ENCODE data around the gene GPR15LG. TPM values are rescaled to one million over a fixed set of nuclear protein-coding genes. Genes with fewer than 3 reads are reported as not detected.
"Not testable (repeated sequence)": the region's sequence is repeated elsewhere in the genome, so short reads cannot be mapped to it uniquely, and the experiment has no call there.

GPR15LG gene
- total and polyA plus RNA-seq, 7 experiments from 2014 or later: not detected

DNA sequence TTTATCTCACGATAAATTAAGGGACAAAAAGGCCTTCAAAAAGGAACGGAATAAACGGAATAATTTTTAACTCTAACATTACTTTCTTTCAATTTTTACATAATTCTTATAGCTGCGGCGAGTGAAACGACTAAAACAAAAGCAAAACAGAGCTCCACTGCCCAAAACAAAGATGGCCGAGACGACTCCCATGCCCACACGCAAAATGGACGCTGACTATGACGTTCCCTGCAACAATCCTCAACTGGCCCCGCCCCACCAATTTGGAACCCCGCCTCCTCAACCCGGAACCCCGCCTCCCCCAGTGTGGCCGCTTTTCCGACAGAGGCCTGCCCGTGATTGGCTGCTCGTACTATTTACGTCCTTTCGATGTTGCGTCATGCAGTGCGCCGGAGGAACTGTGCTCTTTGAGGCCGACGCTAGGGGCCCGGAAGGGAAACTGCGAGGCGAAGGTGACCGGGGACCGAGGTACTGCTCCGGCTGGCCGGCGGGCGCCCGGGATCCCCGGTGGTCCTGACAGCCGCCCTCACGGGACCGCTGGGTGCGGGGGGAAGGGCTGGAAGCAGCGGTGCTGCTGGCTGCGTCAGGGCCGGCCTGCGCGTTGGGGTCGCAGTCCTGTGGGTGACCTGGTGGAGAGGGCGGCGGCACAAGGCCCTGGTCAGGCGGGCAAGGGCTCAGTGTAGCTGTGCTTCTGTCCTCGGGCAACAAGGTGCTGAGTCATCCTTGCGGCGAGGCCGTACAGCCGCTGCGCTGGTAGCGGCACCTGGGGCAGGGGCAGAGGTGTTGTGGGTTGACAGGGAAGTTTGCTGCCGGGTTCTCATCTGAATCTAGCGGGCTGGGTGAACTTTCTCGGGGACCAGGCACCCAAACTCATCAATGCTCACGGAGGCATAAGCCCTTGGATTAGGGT lies 34.2 kb upstream of the GPR15LG start, which contains the start of gene GHITM:
Gene GHITM (plus strand): TSS at position 384 of the 910 bp plus-strand sequence. CDS start 1,992 bp downstream, outside the sequence.
- intact Hi-C loops (cut with micrococcal nuclease): loop anchor here (1.0 to 5.0 kb wide), 7 partner anchors 9 to 1473 kb away; partner anchors contain the start of gene CCSER2 (in 1 of the 2)
- H3K27ac ChIP-seq (ENCODE audit: low read depth, low read length): peak within 1 kb of the TSS; percentile 98
- ChIA-PET CTCF (interaction anchor here (1.2 kb wide), 2 partner anchors 9 to 35 kb away, joined by 3 to 4 read pairs; no protein-coding TSS in a partner anchor), POLR2A (interaction anchor here (0.7 to 2.9 kb wide), 6 partner anchors 9 to 63 kb away, joined by 3 to 14 read pairs (median 6); no protein-coding TSS in a partner anchor)
- Mint-ChIP-seq H3K4me3 (peak within 1 kb of the TSS; percentile 88 to 98 (median 94)), H3K36me3 (peaks cover 0 to 15% (median 9%) of the 10 kb centered on the region in 5 donors), H3K4me1 (peaks cover 20 to 45% (median 36%) of the 10 kb centered on the region in 7 donors), H3K9me3 (peaks cover 0 to 2% (median 0%) of the 10 kb centered on the region in 11 donors), H3K27ac (peak within 1 kb of the TSS; percentile 93 to 99 (median 98)), H3K27me3 (peaks cover 0 to 10% (median 0%) of the 10 kb centered on the region in 5 donors)
- H3K9me3 ChIP-seq (ENCODE audit: control insufficient read depth in 2 of 3, low read length in 3 of 3): no peaks in the 10 kb centered on the region
- no peaks in the 10 kb centered on the region for H3K27me3 ChIP-seq (ENCODE audit: control insufficient read depth in 2 of 2, insufficient read depth in 2 of 2, low read length in 2 of 2)
- ATAC-seq: peak; percentile 97
- peak; percentile 98 to 100 (median 100) for DNase-seq
- H3K36me3 ChIP-seq (ENCODE audit: control insufficient read depth in 2 of 3, insufficient read depth in 3 of 3, low read length in 3 of 3): peaks cover 10 to 25% (median 11%) of the 10 kb centered on the region in 3 experiments
- H3K4me3 ChIP-seq (ENCODE audit: low read length): peak within 1 kb of the TSS; percentile 92
- peaks cover 15 to 18% of the 10 kb centered on the region in 2 donors for H3K4me1 ChIP-seq (ENCODE audit: control insufficient read depth in 2 of 2, insufficient read depth in 2 of 2, low read length in 2 of 2)

DNA sequence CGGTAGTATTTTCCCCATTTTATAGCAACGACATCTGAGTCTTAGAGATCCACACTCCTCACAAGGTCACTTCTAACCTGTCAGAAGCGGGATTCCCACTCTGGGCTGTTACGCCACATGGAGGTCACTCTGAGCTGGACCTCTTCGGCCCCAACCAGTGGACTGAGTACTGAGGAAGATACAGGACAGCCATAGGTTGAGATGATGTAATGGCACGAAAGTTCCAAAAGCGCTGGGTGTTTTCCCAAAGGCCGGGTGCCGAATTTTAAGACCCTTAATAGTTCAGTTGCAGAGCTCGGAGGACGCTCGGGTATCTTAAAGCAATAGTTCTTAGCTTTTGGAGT lies 33.6 kb upstream of the GPR15LG start:
- peak in 2 of 9 donors; percentile 21 to 28 for DNase-seq

GRCh38 chr10:84147347-84147746 lies 26.3 kb upstream of the GPR15LG start:
- Histone ChIP-seq H3K27ac (ENCODE audit: low read depth, low read length) (peak overlapping the region; percentile 40), H3K36me3 (ENCODE audit: control insufficient read depth in 2 of 3, insufficient read depth in 3 of 3, low read length in 3 of 3) (peaks cover 47 to 84% (median 57%) of the 10 kb centered on the region in 3 experiments), H3K4me1 (ENCODE audit: control insufficient read depth in 2 of 2, insufficient read depth in 2 of 2, low read length in 2 of 2) (no peaks in the 10 kb centered on the region), H3K4me3 (ENCODE audit: low read length) (no peak overlapping the region), H3K9me3 (ENCODE audit: control insufficient read depth in 2 of 3, low read length in 3 of 3) (no peaks in the 10 kb centered on the region), H3K27me3 (ENCODE audit: control insufficient read depth in 2 of 2, insufficient read depth in 2 of 2, low read length in 2 of 2) (no peaks in the 10 kb centered on the region)
- H3K9me3 Mint-ChIP-seq: no peaks in the 10 kb centered on the region
- no peak for ATAC-seq
- H3K4me3 Mint-ChIP-seq: no peak overlapping the region
- peak overlapping the region in 4 of 9 donors; percentile 2 to 63 (median 52) for H3K27ac Mint-ChIP-seq
- POLR2A ChIA-PET: interaction anchor here (0.6 to 2.6 kb wide), 3 partner anchors 8 to 30 kb away, joined by 3 to 14 read pairs (median 4); partner anchors contain the start of gene GHITM
- H3K27me3 Mint-ChIP-seq: no peaks in the 10 kb centered on the region
- CTCF ChIA-PET: interaction anchor here (0.7 to 3.7 kb wide), 13 partner anchors 8 to 389 kb away, joined by 3 to 51 read pairs (median 4); partner anchors contain the start of gene GHITM
- no peak for DNase-seq
- H3K36me3 Mint-ChIP-seq: peaks cover 8 to 49% (median 30%) of the 10 kb centered on the region in 5 donors
- intact Hi-C loops (cut with micrococcal nuclease): loop anchor here in 1 of 2 donors (5.0 kb wide), 2 partner anchors 45 to 390 kb away; partner anchors contain the start of gene CDHR1
- peaks cover 0 to 36% (median 26%) of the 10 kb centered on the region in 7 donors for H3K4me1 Mint-ChIP-seq

More for the DNA sequence above, 33.6 kb upstream of the GPR15LG start:
- peaks cover 0 to 15% (median 11%) of the 10 kb centered on the region in 5 donors for H3K36me3 Mint-ChIP-seq
- ChIA-PET POLR2A (interaction anchor here (0.7 to 2.9 kb wide), 4 partner anchors 10 to 62 kb away, joined by 3 to 12 read pairs (median 6); no protein-coding TSS in a partner anchor), CTCF (no interaction called here)
- peaks cover 0 to 9% (median 0%) of the 10 kb centered on the region in 5 donors for H3K27me3 Mint-ChIP-seq
- peaks cover 20 to 45% (median 36%) of the 10 kb centered on the region in 7 donors for H3K4me1 Mint-ChIP-seq
- peaks cover 15 to 18% of the 10 kb centered on the region in 2 donors for H3K4me1 ChIP-seq (ENCODE audit: control insufficient read depth in 2 of 2, insufficient read depth in 2 of 2, low read length in 2 of 2)
- no peaks in the 10 kb centered on the region for H3K27me3 ChIP-seq (ENCODE audit: control insufficient read depth in 2 of 2, insufficient read depth in 2 of 2, low read length in 2 of 2)
- peak overlapping the region; percentile 92 for H3K4me3 ChIP-seq (ENCODE audit: low read length)
- H3K27ac ChIP-seq (ENCODE audit: low read depth, low read length): peak overlapping the region; percentile 98
- intact Hi-C loops (cut with micrococcal nuclease): loop anchor here in 1 of 2 donors (1.0 kb wide), 1 partner anchor 16 kb away; no protein-coding TSS in a partner anchor
- H3K36me3 ChIP-seq (ENCODE audit: control insufficient read depth in 2 of 3, insufficient read depth in 3 of 3, low read length in 3 of 3): peaks cover 16 to 31% (median 17%) of the 10 kb centered on the region in 3 experiments
- H3K9me3 ChIP-seq (ENCODE audit: control insufficient read depth in 2 of 3, low read length in 3 of 3): no peaks in the 10 kb centered on the region
- peak overlapping the region; percentile 88 to 98 (median 94) for H3K4me3 Mint-ChIP-seq
- H3K27ac Mint-ChIP-seq: peak overlapping the region; percentile 93 to 99 (median 98)
- no peak for ATAC-seq
- peaks cover 0 to 2% (median 0%) of the 10 kb centered on the region in 11 donors for H3K9me3 Mint-ChIP-seq

- H3K4me3 ChIP-seq (ENCODE audit: low read length); H3K27me3 ChIP-seq (ENCODE audit: control insufficient read depth in 2 of 2, insufficient read depth in 2 of 2, low read length in 2 of 2); H3K27me3 Mint-ChIP-seq; H3K4me1 ChIP-seq (ENCODE audit: control insufficient read depth in 2 of 2, insufficient read depth in 2 of 2, low read length in 2 of 2); H3K9me3 ChIP-seq (ENCODE audit: control insufficient read depth in 2 of 3, low read length in 3 of 3); H3K4me3 Mint-ChIP-seq; H3K27ac ChIP-seq (ENCODE audit: low read depth, low read length); H3K9me3 Mint-ChIP-seq: not testable (repeated sequence)
- peaks cover 0 to 31% (median 22%) of the 10 kb centered on the region in 7 donors for H3K4me1 Mint-ChIP-seq
- ChIA-PET CTCF (interaction anchor here (0.6 to 3.7 kb wide), 15 partner anchors 9 to 389 kb away, joined by 3 to 51 read pairs (median 3); partner anchors contain the start of genes CDHR1 and GHITM), POLR2A (interaction anchor here (0.7 to 2.6 kb wide), 2 partner anchors 9 to 29 kb away, joined by 4 to 14 read pairs; partner anchors contain the start of gene GHITM)
- intact Hi-C loops (cut with micrococcal nuclease): loop anchor here (1.0 to 5.0 kb wide), 6 partner anchors 9 to 389 kb away; partner anchors contain the start of genes GHITM (in 2 of the 2) and CDHR1 (in 1 of the 2)
- H3K36me3 Mint-ChIP-seq: peaks cover 12 to 51% (median 30%) of the 10 kb centered on the region in 5 donors
- peaks cover 47 to 78% (median 55%) of the 10 kb centered on the region in 3 experiments for H3K36me3 ChIP-seq (ENCODE audit: control insufficient read depth in 2 of 3, insufficient read depth in 3 of 3, low read length in 3 of 3)
- DNase-seq (peak in 7 of 9 donors; percentile 19 to 50 (median 38)), ATAC-seq (peak; percentile 91)
- peak overlapping the region in 1 of 9 donors; percentile 52 for H3K27ac Mint-ChIP-seq
Observed at GRCh38 chr10:84148006-84148597, 25.5 kb upstream of the GPR15LG start.

DNA sequence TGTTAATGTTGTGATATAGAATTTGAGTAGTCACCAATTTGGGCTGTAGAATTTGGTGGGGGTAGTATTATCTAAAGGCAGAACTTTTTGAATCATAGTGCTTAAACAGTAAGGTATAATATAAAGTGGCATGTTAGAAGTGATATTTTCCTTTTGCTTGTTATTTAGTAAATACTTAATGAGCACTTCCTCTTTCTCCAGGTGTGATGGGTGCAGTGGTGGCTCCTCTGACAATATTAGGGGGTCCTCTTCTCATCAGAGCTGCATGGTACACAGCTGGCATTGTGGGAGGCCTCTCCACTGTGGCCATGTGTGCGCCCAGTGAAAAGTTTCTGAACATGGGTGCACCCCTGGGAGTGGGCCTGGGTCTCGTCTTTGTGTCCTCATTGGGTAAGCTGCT lies 23.7 kb upstream of the GPR15LG start:
- intact Hi-C loops (cut with micrococcal nuclease): loop anchor here (2.0 to 5.0 kb wide), 3 partner anchors 42 to 387 kb away; partner anchors contain the start of gene CDHR1 (in 1 of the 2)
- H3K36me3 Mint-ChIP-seq: peaks cover 12 to 47% (median 26%) of the 10 kb centered on the region in 5 donors

More for the DNA sequence above, 23.7 kb upstream of the GPR15LG start:
- Histone ChIP-seq H3K27ac (ENCODE audit: low read depth, low read length) (no peak overlapping the region), H3K9me3 (ENCODE audit: control insufficient read depth in 2 of 3, low read length in 3 of 3) (no peaks in the 10 kb centered on the region), H3K27me3 (ENCODE audit: control insufficient read depth in 2 of 2, insufficient read depth in 2 of 2, low read length in 2 of 2) (no peaks in the 10 kb centered on the region), H3K4me1 (ENCODE audit: control insufficient read depth in 2 of 2, insufficient read depth in 2 of 2, low read length in 2 of 2) (no peaks in the 10 kb centered on the region), H3K36me3 (ENCODE audit: control insufficient read depth in 2 of 3, insufficient read depth in 3 of 3, low read length in 3 of 3) (peaks cover 35 to 68% (median 50%) of the 10 kb centered on the region in 3 experiments), H3K4me3 (ENCODE audit: low read length) (no peak overlapping the region)
- CTCF ChIA-PET: interaction anchor here (0.6 to 3.7 kb wide), 6 partner anchors 12 to 387 kb away, joined by 3 to 51 read pairs (median 3); no protein-coding TSS in a partner anchor
- peak overlapping the region in 4 of 9 donors; percentile 41 to 76 (median 44) for H3K27ac Mint-ChIP-seq
- H3K4me1 Mint-ChIP-seq: peaks cover 0 to 24% (median 13%) of the 10 kb centered on the region in 7 donors
- DNase-seq (no peak), ATAC-seq (no peak)
- H3K27me3 Mint-ChIP-seq: no peaks in the 10 kb centered on the region
- H3K9me3 Mint-ChIP-seq: no peaks in the 10 kb centered on the region
- POLR2A ChIA-PET: interaction anchor here (0.7 kb wide), 1 partner anchor 11 kb away, joined by 4 read pairs; the partner anchor contains the start of gene GHITM
- no peak overlapping the region for H3K4me3 Mint-ChIP-seq

All from naive thymus-derived CD4-positive, alpha-beta T cell (primary cell).